Pulmonary artery endothelial cell (primary cell): ENCODE data around the gene MCAM. TPM values are rescaled to one million over a fixed set of nuclear protein-coding genes. Genes with fewer than 3 reads are reported as not detected.

ENCODE experiments used
- DNase-seq: peaks from one replicate; pipeline ENCODE4 v3.0.0-alpha.2; 2011; ENCODE audit warnings: low read depth, low spot score
- total RNA-seq: library from RNA; depleted of rRNA; stranded (reverse); fragments of >200 nt; gene quantifications from 2 replicates; pipeline ENCODE4 v1.2.3, GENCODE V29; 2014

The MCAM gene
- total RNA-seq, 1 donor from 2014 or later = 2,031 TPM

- no peak for DNase-seq
Observed at GRCh38 chr11:119346605-119347004, 29.7 kb upstream of the MCAM start, which contains the start of gene MFRP. TSS of gene MFRP (minus strand) at chr11:119346705. CDS start at chr11:119346513, 192 bp downstream.

- no peak for DNase-seq
Observed at GRCh38 chr11:119345685-119346084, 28.8 kb upstream of the MCAM start.

GRCh38 chr11:119344291-119345010, 27.5 kb upstream of the MCAM start:
- no peak for DNase-seq

GRCh38 chr11:119343726-119344125, 26.8 kb upstream of the MCAM start:
- no peak for DNase-seq

GRCh38 chr11:119342362-119343130, 25.6 kb upstream of the MCAM start:
- DNase-seq = no peak

- no peak for DNase-seq
Observed at GRCh38 chr11:119342023-119342300, 25.0 kb upstream of the MCAM start.

GRCh38 chr11:119341222-119342022, 24.5 kb upstream of the MCAM start:
- DNase-seq = no peak

- peak; percentile 82 for DNase-seq
Observed at GRCh38 chr11:119340335-119341221, 23.6 kb upstream of the MCAM start, which contains the start of gene C1QTNF5. TSS of gene C1QTNF5 (minus strand) at chr11:119340883. CDS start at chr11:119340397, 486 bp downstream.

GRCh38 chr11:119339589-119340334, 22.8 kb upstream of the MCAM start:
- no peak for DNase-seq

- DNase-seq = no peak
Observed at GRCh38 chr11:119338965-119339588, 22.1 kb upstream of the MCAM start.

- no peak for DNase-seq
Observed at GRCh38 chr11:119338318-119338890, 21.5 kb upstream of the MCAM start.

- DNase-seq = no peak
Observed at GRCh38 chr11:119337581-119338317, 20.8 kb upstream of the MCAM start.

- no peak for DNase-seq
Observed at GRCh38 chr11:119336744-119337469, 20.0 kb upstream of the MCAM start.

- no peak for DNase-seq
Observed at GRCh38 chr11:119335655-119336543, 19.0 kb upstream of the MCAM start.

- DNase-seq = no peak
Observed at GRCh38 chr11:119335091-119335654, 18.2 kb upstream of the MCAM start.

GRCh38 chr11:119334174-119334930, 17.4 kb upstream of the MCAM start, which contains the start of gene RNF26:
TSS of gene RNF26 (plus strand) at chr11:119334527. CDS start at chr11:119335123, 596 bp downstream.
- DNase-seq = peak; percentile 95
